ENCODE data around the gene GALNT4.

The GALNT4 gene

DNA sequence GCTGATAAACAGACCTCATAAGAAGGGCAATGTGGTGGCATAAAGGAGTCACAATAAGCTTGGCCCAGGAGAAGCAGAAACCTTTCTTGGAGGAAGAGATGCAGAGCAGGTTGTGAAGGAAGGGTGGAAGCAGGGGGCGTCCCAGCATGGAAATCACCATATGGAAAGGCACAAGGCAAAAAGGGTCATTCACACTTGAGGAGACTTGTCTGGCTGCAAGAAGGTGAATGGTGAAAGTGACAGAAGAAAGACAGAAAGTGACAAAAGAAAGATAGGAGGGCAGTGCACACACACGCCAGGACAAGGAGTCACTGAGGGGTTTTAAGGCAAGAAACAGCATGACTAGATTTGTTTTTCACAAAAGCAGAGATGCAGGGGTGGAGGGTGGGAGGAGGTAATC lies 38.3 kb downstream of the GALNT4 start:
- Histone ChIP-seq H3K4me1 (ENCODE audit: low read length) (no peaks in the 10 kb centered on the region), H3K27ac (ENCODE audit: low read length) (no peak overlapping the region), H4K20me1 (ENCODE audit: insufficient read depth, low read length) (no peaks in the 10 kb centered on the region), H3K79me2 (ENCODE audit: low read length) (no peaks in the 10 kb centered on the region), H3K27me3 (ENCODE audit: low read depth, low read length) (no peaks in the 10 kb centered on the region), H3K4me3 (ENCODE audit: low read length) (no peak overlapping the region), H3K4me2 (ENCODE audit: low read length) (no peak overlapping the region), H2AFZ (ENCODE audit: low read depth, low read length) (no peak overlapping the region), H3K36me3 (replicated peaks; ENCODE audit: low read depth, low read length) (no peaks in the 10 kb centered on the region), H3K9me3 (ENCODE audit: insufficient read depth, low read length) (no peaks in the 10 kb centered on the region), H3K9ac (ENCODE audit: low read length) (no peak overlapping the region)
- TF ChIP-seq, protein P1, sequence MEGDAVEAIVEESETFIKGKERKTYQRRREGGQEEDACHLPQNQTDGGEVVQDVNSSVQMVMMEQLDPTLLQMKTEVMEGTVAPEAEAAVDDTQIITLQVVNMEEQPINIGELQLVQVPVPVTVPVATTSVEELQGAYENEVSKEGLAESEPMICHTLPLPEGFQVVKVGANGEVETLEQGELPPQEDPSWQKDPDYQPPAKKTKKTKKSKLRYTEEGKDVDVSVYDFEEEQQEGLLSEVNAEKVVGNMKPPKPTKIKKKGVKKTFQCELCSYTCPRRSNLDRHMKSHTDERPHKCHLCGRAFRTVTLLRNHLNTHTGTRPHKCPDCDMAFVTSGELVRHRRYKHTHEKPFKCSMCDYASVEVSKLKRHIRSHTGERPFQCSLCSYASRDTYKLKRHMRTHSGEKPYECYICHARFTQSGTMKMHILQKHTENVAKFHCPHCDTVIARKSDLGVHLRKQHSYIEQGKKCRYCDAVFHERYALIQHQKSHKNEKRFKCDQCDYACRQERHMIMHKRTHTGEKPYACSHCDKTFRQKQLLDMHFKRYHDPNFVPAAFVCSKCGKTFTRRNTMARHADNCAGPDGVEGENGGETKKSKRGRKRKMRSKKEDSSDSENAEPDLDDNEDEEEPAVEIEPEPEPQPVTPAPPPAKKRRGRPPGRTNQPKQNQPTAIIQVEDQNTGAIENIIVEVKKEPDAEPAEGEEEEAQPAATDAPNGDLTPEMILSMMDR (IDR thresholded peaks at IDR 0.05; ENCODE audit: low read depth, low read length), result no peak
- TF ChIP-seq EZH2phosphoT487 (IDR thresholded peaks at IDR 0.05; ENCODE audit: low read depth), result no peak

DNA sequence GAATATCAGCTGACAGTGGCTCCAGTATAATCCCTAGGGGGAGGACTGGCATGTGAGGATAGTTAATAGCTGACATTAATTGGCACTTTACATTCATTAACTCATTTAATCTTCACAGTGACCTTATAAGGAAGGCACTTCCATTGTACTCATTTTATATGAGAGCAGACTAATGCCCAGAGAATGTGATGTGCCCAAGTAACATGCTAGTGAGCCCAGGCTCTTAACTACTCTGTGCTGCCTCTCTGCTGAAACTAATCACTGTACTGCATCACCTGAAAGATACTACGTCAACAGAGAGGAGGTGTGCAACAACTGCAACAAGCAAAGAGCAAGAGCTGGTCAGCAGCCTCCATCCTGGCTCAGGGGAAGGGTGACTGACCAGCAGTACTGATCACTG lies 40.1 kb downstream of the GALNT4 start:
- Histone ChIP-seq H3K9me3 (ENCODE audit: insufficient read depth, low read length) (no peaks in the 10 kb centered on the region), H3K9ac (ENCODE audit: low read length) (no peak overlapping the region), H3K4me2 (ENCODE audit: low read length) (no peak overlapping the region), H4K20me1 (ENCODE audit: insufficient read depth, low read length) (no peaks in the 10 kb centered on the region), H3K36me3 (replicated peaks; ENCODE audit: low read depth, low read length) (no peaks in the 10 kb centered on the region), H3K4me3 (ENCODE audit: low read length) (no peak overlapping the region), H3K27ac (ENCODE audit: low read length) (no peak overlapping the region), H3K27me3 (ENCODE audit: low read depth, low read length) (no peaks in the 10 kb centered on the region), H3K4me1 (ENCODE audit: low read length) (no peaks in the 10 kb centered on the region), H3K79me2 (ENCODE audit: low read length) (no peaks in the 10 kb centered on the region), H2AFZ (ENCODE audit: low read depth, low read length) (no peak overlapping the region)
- TF ChIP-seq, protein P1 (IDR thresholded peaks at IDR 0.05; ENCODE audit: low read depth, low read length), result no peak
- TF ChIP-seq EZH2phosphoT487 (IDR thresholded peaks at IDR 0.05; ENCODE audit: low read depth), result no peak

- H3K27ac ChIP-seq (ENCODE audit: low read length), result no peak overlapping the region
- no peaks in the 10 kb centered on the region for H3K79me2 ChIP-seq (ENCODE audit: low read length)
- H4K20me1 ChIP-seq (ENCODE audit: insufficient read depth, low read length), result no peaks in the 10 kb centered on the region
- H3K27me3 ChIP-seq (ENCODE audit: low read depth, low read length), result no peaks in the 10 kb centered on the region
- no peak overlapping the region for H2AFZ ChIP-seq (ENCODE audit: low read depth, low read length)
- no peaks in the 10 kb centered on the region for H3K9me3 ChIP-seq (ENCODE audit: insufficient read depth, low read length)
- TF ChIP-seq EZH2phosphoT487 (IDR thresholded peaks at IDR 0.05; ENCODE audit: low read depth), result no peak
- TF ChIP-seq, protein P1 (IDR thresholded peaks at IDR 0.05; ENCODE audit: low read depth, low read length), result no peak
- no peak overlapping the region for H3K9ac ChIP-seq (ENCODE audit: low read length)
- no peaks in the 10 kb centered on the region for H3K36me3 ChIP-seq (replicated peaks; ENCODE audit: low read depth, low read length)
- no peaks in the 10 kb centered on the region for H3K4me1 ChIP-seq (ENCODE audit: low read length)
- no peak overlapping the region for H3K4me2 ChIP-seq (ENCODE audit: low read length)
- H3K4me3 ChIP-seq (ENCODE audit: low read length), result no peak overlapping the region
These were observed 43.2 kb downstream of the GALNT4 start for GRCh38 chr12:89481213-89481914.

DNA sequence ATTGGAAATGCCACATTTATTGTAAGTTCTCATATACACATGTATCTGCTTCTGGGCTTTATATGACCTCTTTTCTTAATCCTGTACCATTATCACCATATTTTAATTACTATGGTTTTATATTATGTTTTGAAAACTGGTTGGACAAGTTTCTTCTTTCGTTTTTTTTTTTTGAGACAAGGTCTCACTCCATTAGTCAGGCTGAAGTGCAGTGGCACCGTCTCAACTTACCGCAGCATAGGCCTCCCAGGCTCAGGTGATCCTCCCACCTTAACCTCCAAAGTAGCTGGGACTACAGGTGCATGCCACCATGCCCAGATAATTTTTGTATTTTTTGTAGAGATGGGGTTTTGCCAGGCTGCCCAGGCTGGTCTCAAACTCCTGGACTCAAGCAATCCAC lies 44.6 kb downstream of the GALNT4 start:
- H3K27me3 ChIP-seq (ENCODE audit: low read depth, low read length), result no peaks in the 10 kb centered on the region
- no peak overlapping the region for H3K4me3 ChIP-seq (ENCODE audit: low read length)
- no peak overlapping the region for H3K9ac ChIP-seq (ENCODE audit: low read length)
- H3K9me3 ChIP-seq (ENCODE audit: insufficient read depth, low read length), result no peaks in the 10 kb centered on the region
- H2AFZ ChIP-seq (ENCODE audit: low read depth, low read length), result no peak overlapping the region
- no peaks in the 10 kb centered on the region for H4K20me1 ChIP-seq (ENCODE audit: insufficient read depth, low read length)
- no peak for TF ChIP-seq EZH2phosphoT487 (IDR thresholded peaks at IDR 0.05; ENCODE audit: low read depth)
- TF ChIP-seq, protein P1 (IDR thresholded peaks at IDR 0.05; ENCODE audit: low read depth, low read length), result no peak
- H3K4me2 ChIP-seq (ENCODE audit: low read length), result no peak overlapping the region
- H3K4me1 ChIP-seq (ENCODE audit: low read length), result peaks cover 4% of the 10 kb centered on the region; the same call in 1 of the 2 replicates
- H3K36me3 ChIP-seq (replicated peaks; ENCODE audit: low read depth, low read length), result no peaks in the 10 kb centered on the region
- no peaks in the 10 kb centered on the region for H3K79me2 ChIP-seq (ENCODE audit: low read length)
- H3K27ac ChIP-seq (ENCODE audit: low read length), result no peak overlapping the region

Measured in OCI-LY3 (cell line).